ENCODE measurements around the gene CEACAM1.
"Not testable (repeated sequence)": the region's sequence is repeated elsewhere in the genome, so short reads cannot be mapped to it uniquely, and the experiment has no call there.

Gene CEACAM1

GRCh38 chr19:42508892-42509444, 19.3 kb downstream of the CEACAM1 start:
- DNase-seq, result no peak

GRCh38 chr19:42505066-42505465, 23.2 kb downstream of the CEACAM1 start:
- no peak for DNase-seq

GRCh38 chr19:42501733-42502132, 26.5 kb downstream of the CEACAM1 start:
- DNase-seq, result no peak

GRCh38 chr19:42501243-42501642, 27.0 kb downstream of the CEACAM1 start:
- DNase-seq, result not testable (repeated sequence)

- DNase-seq, result no peak
Observed at GRCh38 chr19:42498169-42498757, 30.0 kb downstream of the CEACAM1 start.

- no peak for DNase-seq
Observed at GRCh38 chr19:42497492-42498168, 30.7 kb downstream of the CEACAM1 start.

- DNase-seq, result no peak
Observed at GRCh38 chr19:42496460-42497133, 31.7 kb downstream of the CEACAM1 start.

- no peak for DNase-seq
Observed at GRCh38 chr19:42495663-42496062, 32.6 kb downstream of the CEACAM1 start.

GRCh38 chr19:42494321-42494720, 34.0 kb downstream of the CEACAM1 start:
- DNase-seq, result no peak

- DNase-seq, result no peak
Observed at GRCh38 chr19:42488783-42489521, 39.3 kb downstream of the CEACAM1 start.

- no peak for DNase-seq
Observed at GRCh38 chr19:42487798-42488178, 40.5 kb downstream of the CEACAM1 start.

- no peak for DNase-seq
Observed at GRCh38 chr19:42487032-42487797, 41.1 kb downstream of the CEACAM1 start.

- DNase-seq, result not testable (repeated sequence)
Observed at GRCh38 chr19:42485036-42485435, 43.2 kb downstream of the CEACAM1 start.

- DNase-seq, result no peak
Observed at GRCh38 chr19:42480335-42481095, 47.8 kb downstream of the CEACAM1 start.

- DNase-seq, result no peak
Observed at GRCh38 chr19:42479736-42480135, 48.5 kb downstream of the CEACAM1 start.

- no peak for DNase-seq
Observed at GRCh38 chr19:42478765-42479311, 49.4 kb downstream of the CEACAM1 start.

GRCh38 chr19:42477933-42478332, 50.3 kb downstream of the CEACAM1 start:
- DNase-seq, result no peak

- DNase-seq, result no peak
Observed at GRCh38 chr19:42477117-42477516, 51.2 kb downstream of the CEACAM1 start.

GRCh38 chr19:42475366-42475765, 52.9 kb downstream of the CEACAM1 start:
- no peak for DNase-seq

- no peak for DNase-seq
Observed at GRCh38 chr19:42474743-42475142, 53.5 kb downstream of the CEACAM1 start.

- DNase-seq, result no peak
Observed at GRCh38 chr19:42473686-42474085, 54.6 kb downstream of the CEACAM1 start.
